ENCODE measurements around the gene FZD10. TPM values are rescaled to one million over a fixed set of nuclear protein-coding genes. Genes with fewer than 3 reads are reported as not detected.

FZD10 gene
- total RNA-seq, 1 donor from 2014 or later: not detected

GRCh38 chr12:130184404-130185090, 22.3 kb downstream of the FZD10 start:
- Mint-ChIP-seq H3K4me3 (ENCODE audit: unreplicated experiment) (no peak overlapping the region), H3K27ac (ENCODE audit: unreplicated experiment) (no peak overlapping the region), H3K27me3 (ENCODE audit: unreplicated experiment) (no peaks in the 10 kb centered on the region), H3K4me1 (ENCODE audit: unreplicated experiment) (no peaks in the 10 kb centered on the region), H3K9me3 (ENCODE audit: unreplicated experiment) (peaks cover 26% of the 10 kb centered on the region), H3K36me3 (ENCODE audit: unreplicated experiment) (no peaks in the 10 kb centered on the region)
- no peak for DNase-seq (ENCODE audit: extremely low spot score, unreplicated experiment)
- TF ChIP-seq, protein P1, sequence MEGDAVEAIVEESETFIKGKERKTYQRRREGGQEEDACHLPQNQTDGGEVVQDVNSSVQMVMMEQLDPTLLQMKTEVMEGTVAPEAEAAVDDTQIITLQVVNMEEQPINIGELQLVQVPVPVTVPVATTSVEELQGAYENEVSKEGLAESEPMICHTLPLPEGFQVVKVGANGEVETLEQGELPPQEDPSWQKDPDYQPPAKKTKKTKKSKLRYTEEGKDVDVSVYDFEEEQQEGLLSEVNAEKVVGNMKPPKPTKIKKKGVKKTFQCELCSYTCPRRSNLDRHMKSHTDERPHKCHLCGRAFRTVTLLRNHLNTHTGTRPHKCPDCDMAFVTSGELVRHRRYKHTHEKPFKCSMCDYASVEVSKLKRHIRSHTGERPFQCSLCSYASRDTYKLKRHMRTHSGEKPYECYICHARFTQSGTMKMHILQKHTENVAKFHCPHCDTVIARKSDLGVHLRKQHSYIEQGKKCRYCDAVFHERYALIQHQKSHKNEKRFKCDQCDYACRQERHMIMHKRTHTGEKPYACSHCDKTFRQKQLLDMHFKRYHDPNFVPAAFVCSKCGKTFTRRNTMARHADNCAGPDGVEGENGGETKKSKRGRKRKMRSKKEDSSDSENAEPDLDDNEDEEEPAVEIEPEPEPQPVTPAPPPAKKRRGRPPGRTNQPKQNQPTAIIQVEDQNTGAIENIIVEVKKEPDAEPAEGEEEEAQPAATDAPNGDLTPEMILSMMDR (IDR thresholded peaks at IDR 0.05): no peak

- no peaks in the 10 kb centered on the region for H3K36me3 Mint-ChIP-seq (ENCODE audit: unreplicated experiment)
- TF ChIP-seq, protein P1 (IDR thresholded peaks at IDR 0.05): no peak
- no peaks in the 10 kb centered on the region for H3K27me3 Mint-ChIP-seq (ENCODE audit: unreplicated experiment)
- H3K9me3 Mint-ChIP-seq (ENCODE audit: unreplicated experiment): peaks cover 29% of the 10 kb centered on the region
- H3K4me1 Mint-ChIP-seq (ENCODE audit: unreplicated experiment): no peaks in the 10 kb centered on the region
- no peak overlapping the region for H3K4me3 Mint-ChIP-seq (ENCODE audit: unreplicated experiment)
- H3K27ac Mint-ChIP-seq (ENCODE audit: unreplicated experiment): no peak overlapping the region
- DNase-seq (ENCODE audit: extremely low spot score, unreplicated experiment): no peak
These were observed 23.5 kb downstream of the FZD10 start for GRCh38 chr12:130185455-130186391.

DNA sequence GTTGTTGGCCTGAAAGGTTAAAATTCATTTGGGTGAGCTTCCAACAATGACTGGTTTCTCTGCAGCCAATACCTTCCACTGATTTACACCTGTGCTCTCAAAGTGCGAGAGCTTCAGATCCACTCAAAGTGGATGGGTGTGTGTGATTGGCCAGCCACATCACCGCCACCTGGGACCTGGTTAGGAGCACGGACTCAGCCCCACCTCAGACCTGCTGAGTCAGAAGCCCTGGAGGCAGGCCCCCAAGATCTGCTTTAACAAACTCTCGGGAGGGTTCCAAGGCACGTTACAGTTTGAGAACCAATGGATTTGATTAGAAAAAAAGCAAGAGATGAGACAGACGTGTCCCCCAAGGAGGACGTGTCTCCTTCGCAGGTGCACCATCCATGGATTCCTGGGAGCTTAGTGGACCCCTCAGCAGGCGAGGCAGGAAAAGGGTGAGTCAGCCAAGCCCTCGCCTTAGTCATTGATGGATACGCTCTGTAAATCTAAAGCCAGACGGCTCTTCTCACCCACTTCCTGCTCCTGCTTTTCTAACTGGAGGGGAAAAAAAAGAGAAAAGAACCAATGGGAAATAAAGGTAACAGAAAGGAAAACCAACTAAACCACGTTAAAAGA, 24.5 kb downstream of the FZD10 start:
- Mint-ChIP-seq H3K36me3 (ENCODE audit: unreplicated experiment) (no peaks in the 10 kb centered on the region), H3K9me3 (ENCODE audit: unreplicated experiment) (peaks cover 21% of the 10 kb centered on the region), H3K27me3 (ENCODE audit: unreplicated experiment) (no peaks in the 10 kb centered on the region), H3K27ac (ENCODE audit: unreplicated experiment) (no peak overlapping the region), H3K4me1 (ENCODE audit: unreplicated experiment) (no peaks in the 10 kb centered on the region), H3K4me3 (ENCODE audit: unreplicated experiment) (no peak overlapping the region)
- TF ChIP-seq, protein P1 (IDR thresholded peaks at IDR 0.05): no peak
- no peak for DNase-seq (ENCODE audit: extremely low spot score, unreplicated experiment)

GRCh38 chr12:130192642-130193345, 30.5 kb downstream of the FZD10 start:
- TF ChIP-seq, protein P1 (IDR thresholded peaks at IDR 0.05): no peak
- no peak overlapping the region for H3K4me3 Mint-ChIP-seq (ENCODE audit: unreplicated experiment)
- DNase-seq (ENCODE audit: extremely low spot score, unreplicated experiment): no peak
- H3K27me3 Mint-ChIP-seq (ENCODE audit: unreplicated experiment): no peaks in the 10 kb centered on the region
- no peaks in the 10 kb centered on the region for H3K4me1 Mint-ChIP-seq (ENCODE audit: unreplicated experiment)
- no peaks in the 10 kb centered on the region for H3K36me3 Mint-ChIP-seq (ENCODE audit: unreplicated experiment)
- H3K9me3 Mint-ChIP-seq (ENCODE audit: unreplicated experiment): peaks cover 9% of the 10 kb centered on the region
- no peak overlapping the region for H3K27ac Mint-ChIP-seq (ENCODE audit: unreplicated experiment)
